Panc1 (cell line): Measurements from ENCODE around the gene SCYL1. TPM values are rescaled to one million over a fixed set of nuclear protein-coding genes. Genes with fewer than 3 reads are reported as not detected.

ENCODE experiments used
- ATAC-seq: fragments of 200-7000 bp; cut with Tn5 transposase; 2 replicates; pipeline ENCODE4 v1.9.1; 2020; ENCODE audit warnings: mild to moderate bottlenecking, moderate library complexity
- BruUV-seq: library from RNA; stranded (reverse); fragments of 400-500 nt; replicated peaks from 2 replicates; lab custom pipeline; 2021; lab: Mats Ljungman, UMichigan
- CTCF ChIA-PET: fragments of 300-600 bp; sonication (Branson Sonifier 250); formaldehyde crosslinking; loops from one replicate; lab custom pipeline; 2022; ENCODE audit warnings: antibody characterized with exemption; lab: Charles Lee
- POLR2A ChIA-PET: fragments of 300-600 bp; sonication (Branson Sonifier 250); formaldehyde crosslinking; loops from one replicate; lab custom pipeline; 2022; ENCODE audit warnings: antibody characterized with exemption; lab: Charles Lee
- DNase-seq: peaks from one replicate; pipeline ENCODE4 v3.0.0-alpha.2; 2010; ENCODE audit warnings: low read depth, low spot score
- H3K27ac ChIP-seq: 2 replicates; pipeline ENCODE4 v1.5.1; 2011; ENCODE audit warnings: mild to moderate bottlenecking, low read length, inconsistent platforms
- H3K27me3 ChIP-seq: fragments of 200-500 bp; sonication (Bioruptor generic); 2 replicates; pipeline ENCODE4 v1.6.0; 2014; ENCODE audit warnings: low read length, inconsistent platforms; ENCODE audit not compliant: control insufficient read depth, insufficient read depth
- H3K36me3 ChIP-seq: fragments of 200-500 bp; sonication (Bioruptor generic); 2 replicates; pipeline ENCODE4 v1.5.1; 2014; ENCODE audit warnings: inconsistent platforms, mild to moderate bottlenecking, low read length, moderate library complexity; ENCODE audit not compliant: control insufficient read depth, insufficient read depth
- H3K4me1 ChIP-seq: 2 replicates; pipeline ENCODE4 v1.5.1; 2011; ENCODE audit warnings: inconsistent platforms, mild to moderate bottlenecking, low read length, moderate library complexity; ENCODE audit not compliant: control insufficient read depth, insufficient read depth
- H3K4me3 ChIP-seq, 2 experiments: 2 replicates each; pipeline ENCODE4 v1.5.1; 2011 to 2012; ENCODE audit warnings: low read depth in 2 of 2, low read length in 2 of 2, mild to moderate bottlenecking in 2 of 2, inconsistent platforms in 1 of 2, moderate library complexity in 1 of 2
- H3K9me3 ChIP-seq: fragments of 200-500 bp; sonication (Bioruptor generic); 2 replicates; pipeline ENCODE4 v1.5.1; 2014; ENCODE audit warnings: low read depth, mild to moderate bottlenecking, inconsistent platforms, low read length, moderate library complexity; ENCODE audit not compliant: control insufficient read depth, insufficient read depth
- CTCF ChIP-seq: fragments of 450-650 bp; IDR thresholded peaks from 2 replicates; pipeline ENCODE4 v1.5.1; 2017; ENCODE audit warnings: mild to moderate bottlenecking
- POLR2AphosphoS5 ChIP-seq: IDR thresholded peaks from 2 replicates; pipeline ENCODE4 v1.6.1; 2012; ENCODE audit warnings: mild to moderate bottlenecking, low read depth, low read length, moderate library complexity
- REST ChIP-seq, 2 experiments: IDR thresholded peaks; 2 replicates each; pipeline ENCODE4 v1.6.1; 2011 to 2012; ENCODE audit warnings: low read depth in 2 of 2, control low read depth in 1 of 2, low read length in 1 of 2, mild to moderate bottlenecking in 1 of 2, moderate library complexity in 1 of 2; ENCODE audit not compliant: insufficient read depth in 1 of 2
- SIN3A ChIP-seq: IDR thresholded peaks from 2 replicates; pipeline ENCODE4 v1.6.1; 2012; ENCODE audit warnings: low read depth, mild to moderate bottlenecking, low read length, moderate library complexity, borderline replicate concordance; ENCODE audit not compliant: insufficient read depth
- TCF7L2 ChIP-seq: IDR thresholded peaks from 2 replicates; pipeline ENCODE4 v1.6.1; 2011; ENCODE audit warnings: mild to moderate bottlenecking, low read depth, low read length, inconsistent platforms
- in situ Hi-C: cut with HindIII; loops from 2 replicates; pipeline ENCODE4 v1.10.0; 2016; ENCODE audit warnings: low sequenced_read_pairs, low pct_unique_long_range_greater_than_20kb
- intact Hi-C: fragments of 100-400 bp; cut with micrococcal nuclease; formaldehyde crosslinking; loops from one replicate; pipeline ENCODE4 v1.10.0; 2022; ENCODE audit not compliant: unreplicated experiment
- total RNA-seq: library from RNA; stranded (reverse); gene quantifications from one replicate; pipeline ENCODE4 v1.2.1, GENCODE V29; 2021; ENCODE audit not compliant: unreplicated experiment

SCYL1 gene
- total RNA-seq, 1 experiment from 2014 or later, result 117 TPM

- Histone ChIP-seq H3K4me3 (no peak overlapping the region), H3K27ac (no peak overlapping the region), H3K27me3 (no peaks in the 10 kb centered on the region), H3K9me3 (no peaks in the 10 kb centered on the region), H3K36me3 (peaks cover 6% of the 10 kb centered on the region; the same call in 1 of the 2 replicates), H3K4me1 (peaks cover 11% of the 10 kb centered on the region)
- no peak for ATAC-seq
- TF ChIP-seq SIN3A, result no peak
- no peak for TF ChIP-seq TCF7L2
- TF ChIP-seq REST (IDR thresholded peaks at IDR 0.05; ENCODE audit: insufficient read depth in 1 of 2, low read depth in 2 of 2, low read length in 1 of 2), result no peak
- no peak for TF ChIP-seq POLR2AphosphoS5
- no peak for TF ChIP-seq CTCF
- ChIA-PET POLR2A (no interaction called here), CTCF (no interaction called here)
- intact Hi-C loops (no loop called here), in situ Hi-C loops (no loop called here)
- no peak for DNase-seq
- BruUV-seq, result no TSS peak
Observed at GRCh38 chr11:65535102-65535501, 10.2 kb downstream of the SCYL1 start.

- ATAC-seq, result no peak
- POLR2A ChIA-PET, result interaction anchor here (0.6 kb wide), 1 partner anchor 28 kb away, joined by 3 read pairs; no protein-coding TSS in a partner anchor
- Histone ChIP-seq H3K4me3 (no peak overlapping the region), H3K27me3 (no peaks in the 10 kb centered on the region), H3K27ac (peak overlapping the region; percentile 39; the same call in 1 of the 2 replicates), H3K9me3 (no peaks in the 10 kb centered on the region), H3K36me3 (peaks cover 2% of the 10 kb centered on the region; the same call in 1 of the 2 replicates), H3K4me1 (peaks cover 18% of the 10 kb centered on the region)
- in situ Hi-C loops (no loop called here), intact Hi-C loops (no loop called here)
- TF ChIP-seq CTCF (no peak), TCF7L2 (no peak), POLR2AphosphoS5 (no peak)
- CTCF ChIA-PET, result no interaction called here
- no TSS peak for BruUV-seq
- no peak for DNase-seq
Observed at GRCh38 chr11:65536412-65537295, 11.8 kb downstream of the SCYL1 start.
